BLaER1 treated with 17β-estradiol and CSF1 and Interleukin-3, amounts not matched to agents 10 nM and 100 nM (cell line): ENCODE data around the gene PSMD11.

ENCODE experiments used
- H3K27ac ChIP-seq, 11 experiments: shearing (Covaris generic); formaldehyde crosslinking; 2 replicates each; pipeline ENCODE4 v1.8.1; 2022
- H3K27me3 ChIP-seq, 11 experiments: shearing (Covaris generic); formaldehyde crosslinking; 2 replicates each; pipeline ENCODE4 v1.8.1; 2022
- H3K36me3 ChIP-seq, 11 experiments: shearing (Covaris generic); formaldehyde crosslinking; 2 replicates each; pipeline ENCODE4 v1.8.1; 2022
- H3K4me1 ChIP-seq, 10 experiments: shearing (Covaris generic); formaldehyde crosslinking; 2 replicates each; pipeline ENCODE4 v1.8.1; 2022
- H3K4me2 ChIP-seq, 11 experiments: shearing (Covaris generic); formaldehyde crosslinking; 2 replicates each; pipeline ENCODE4 v1.8.1; 2022
- H3K4me3 ChIP-seq, 10 experiments: shearing (Covaris generic); formaldehyde crosslinking; 2 replicates each; pipeline ENCODE4 v1.8.1; 2022
- H3K9ac ChIP-seq, 11 experiments: shearing (Covaris generic); formaldehyde crosslinking; 2 replicates each; pipeline ENCODE4 v1.8.1; 2022
- H3K9me3 ChIP-seq, 11 experiments: shearing (Covaris generic); formaldehyde crosslinking; replicated peaks in 1 of 11; 2 replicates each; pipeline ENCODE4 v1.8.1; 2022
- H4K20me1 ChIP-seq, 11 experiments: shearing (Covaris generic); formaldehyde crosslinking; 2 replicates each; pipeline ENCODE4 v1.8.1; 2022
- Cebpa-rat ChIP-seq, 11 experiments: shearing (Covaris generic); IDR thresholded peaks; 2 replicates each; pipeline ENCODE4 v1.8.1; 2022

Gene PSMD11

GRCh38 chr17:32516450-32516849 is 72.1 kb downstream of the PSMD11 start:
- no peaks in the 10 kb centered on the region for H3K9me3 ChIP-seq
- peaks cover 41 to 80% (median 70%) of the 10 kb centered on the region in 10 experiments for H3K4me1 ChIP-seq
- H3K4me3 ChIP-seq, result no peak overlapping the region
- H3K27me3 ChIP-seq, result peaks cover 0 to 25% (median 0%) of the 10 kb centered on the region in 11 experiments; a peak in 6 of 22 replicates
- H3K4me2 ChIP-seq, result peak overlapping the region; percentile 13 to 95 (median 89); a peak in 18 of 22 replicates
- H4K20me1 ChIP-seq, result peaks cover 0 to 9% (median 0%) of the 10 kb centered on the region in 11 experiments; a peak in 2 of 22 replicates
- H3K9ac ChIP-seq, result no peak overlapping the region
- no peak overlapping the region for H3K27ac ChIP-seq
- no peaks in the 10 kb centered on the region for H3K36me3 ChIP-seq
- TF ChIP-seq Cebpa-rat (IDR thresholded peaks at IDR 0.05), result no peak

- H3K4me1 ChIP-seq, result peaks cover 41 to 79% (median 68%) of the 10 kb centered on the region in 10 experiments
- H3K27ac ChIP-seq, result peak overlapping the region in 1 of 11 experiments; percentile 6; a peak in 2 of 22 replicates
- TF ChIP-seq Cebpa-rat (IDR thresholded peaks at IDR 0.05), result no peak
- H3K27me3 ChIP-seq, result peaks cover 0 to 25% (median 0%) of the 10 kb centered on the region in 11 experiments; a peak in 6 of 22 replicates
- no peak overlapping the region for H3K4me3 ChIP-seq
- peaks cover 0 to 9% (median 0%) of the 10 kb centered on the region in 11 experiments; a peak in 2 of 22 replicates for H4K20me1 ChIP-seq
- no peaks in the 10 kb centered on the region for H3K36me3 ChIP-seq
- H3K9me3 ChIP-seq, result no peaks in the 10 kb centered on the region
- peak overlapping the region; percentile 31 to 95 (median 89); a peak in 20 of 22 replicates for H3K4me2 ChIP-seq
- H3K9ac ChIP-seq, result no peak overlapping the region
These were observed 72.8 kb downstream of the PSMD11 start for GRCh38 chr17:32516940-32517701.

GRCh38 chr17:32517982-32518381 is 73.7 kb downstream of the PSMD11 start:
- peak overlapping the region in 10 of 11 experiments; percentile 41 to 95 (median 90); a peak in 19 of 22 replicates for H3K4me2 ChIP-seq
- H3K36me3 ChIP-seq, result no peaks in the 10 kb centered on the region
- no peaks in the 10 kb centered on the region for H3K9me3 ChIP-seq
- H3K27me3 ChIP-seq, result peaks cover 0 to 25% (median 0%) of the 10 kb centered on the region in 11 experiments; a peak in 6 of 22 replicates
- no peak overlapping the region for H3K4me3 ChIP-seq
- H4K20me1 ChIP-seq, result peaks cover 0 to 9% (median 0%) of the 10 kb centered on the region in 11 experiments; a peak in 2 of 22 replicates
- no peak overlapping the region for H3K27ac ChIP-seq
- H3K4me1 ChIP-seq, result peaks cover 42 to 83% (median 76%) of the 10 kb centered on the region in 10 experiments
- TF ChIP-seq Cebpa-rat (IDR thresholded peaks at IDR 0.05), result no peak
- no peak overlapping the region for H3K9ac ChIP-seq

- Histone ChIP-seq H3K4me1 (peaks cover 50 to 90% (median 84%) of the 10 kb centered on the region in 10 experiments), H3K27me3 (peaks cover 0 to 25% (median 0%) of the 10 kb centered on the region in 11 experiments; a peak in 6 of 22 replicates), H3K9ac (peak overlapping the region in 9 of 11 experiments; percentile 52 to 70 (median 60); a peak in 16 of 22 replicates), H4K20me1 (peaks cover 0 to 9% (median 0%) of the 10 kb centered on the region in 11 experiments; a peak in 2 of 22 replicates), H3K9me3 (no peaks in the 10 kb centered on the region), H3K27ac (peak overlapping the region in 6 of 11 experiments; percentile 8 to 52 (median 32); a peak in 7 of 22 replicates), H3K36me3 (no peaks in the 10 kb centered on the region), H3K4me2 (peak overlapping the region; percentile 70 to 95 (median 90)), H3K4me3 (peak overlapping the region; percentile 42 to 70 (median 60))
- no peak for TF ChIP-seq Cebpa-rat (IDR thresholded peaks at IDR 0.05)
These were observed 74.4 kb downstream of the PSMD11 start for GRCh38 chr17:32518646-32519227.

- Histone ChIP-seq H3K9me3 (no peaks in the 10 kb centered on the region), H3K27ac (peak overlapping the region in 6 of 11 experiments; percentile 8 to 52 (median 32); a peak in 9 of 22 replicates), H4K20me1 (peaks cover 0 to 9% (median 0%) of the 10 kb centered on the region in 11 experiments; a peak in 2 of 22 replicates), H3K27me3 (peaks cover 0 to 25% (median 0%) of the 10 kb centered on the region in 11 experiments; a peak in 6 of 22 replicates), H3K4me3 (peak overlapping the region; percentile 42 to 70 (median 60)), H3K36me3 (no peaks in the 10 kb centered on the region), H3K9ac (peak overlapping the region; percentile 1 to 70 (median 55); a peak in 19 of 22 replicates), H3K4me2 (peak overlapping the region; percentile 70 to 95 (median 90)), H3K4me1 (peaks cover 53 to 97% (median 91%) of the 10 kb centered on the region in 10 experiments)
- no peak for TF ChIP-seq Cebpa-rat (IDR thresholded peaks at IDR 0.05)
These were observed 75.2 kb downstream of the PSMD11 start for GRCh38 chr17:32519228-32520103.

- H3K27ac ChIP-seq, result peak overlapping the region in 5 of 11 experiments; percentile 4 to 52 (median 20); a peak in 7 of 22 replicates
- H3K36me3 ChIP-seq, result no peaks in the 10 kb centered on the region
- H3K4me3 ChIP-seq, result peak overlapping the region in 9 of 10 experiments; percentile 52 to 70 (median 61); a peak in 14 of 20 replicates
- peaks cover 0 to 25% (median 0%) of the 10 kb centered on the region in 11 experiments; a peak in 6 of 22 replicates for H3K27me3 ChIP-seq
- no peak for TF ChIP-seq Cebpa-rat (IDR thresholded peaks at IDR 0.05)
- peak overlapping the region in 9 of 11 experiments; percentile 41 to 70 (median 55); a peak in 13 of 22 replicates for H3K9ac ChIP-seq
- H3K9me3 ChIP-seq, result no peaks in the 10 kb centered on the region
- H4K20me1 ChIP-seq, result peaks cover 0 to 9% (median 0%) of the 10 kb centered on the region in 11 experiments; a peak in 2 of 22 replicates
- H3K4me2 ChIP-seq, result peak overlapping the region; percentile 70 to 95 (median 90)
- peaks cover 53 to 98% (median 93%) of the 10 kb centered on the region in 10 experiments for H3K4me1 ChIP-seq
These were observed 75.9 kb downstream of the PSMD11 start for GRCh38 chr17:32520104-32520701.

GRCh38 chr17:32520737-32521404 is 76.6 kb downstream of the PSMD11 start:
- H4K20me1 ChIP-seq, result peaks cover 0 to 9% (median 0%) of the 10 kb centered on the region in 11 experiments; a peak in 2 of 22 replicates
- H3K9me3 ChIP-seq, result no peaks in the 10 kb centered on the region
- H3K4me3 ChIP-seq, result no peak overlapping the region
- no peak overlapping the region for H3K27ac ChIP-seq
- no peaks in the 10 kb centered on the region for H3K36me3 ChIP-seq
- H3K9ac ChIP-seq, result peak overlapping the region in 3 of 11 experiments; percentile 65 to 70 (median 69); a peak in 2 of 22 replicates
- peaks cover 0 to 25% (median 0%) of the 10 kb centered on the region in 11 experiments; a peak in 6 of 22 replicates for H3K27me3 ChIP-seq
- peak overlapping the region; percentile 70 to 95 (median 90) for H3K4me2 ChIP-seq
- TF ChIP-seq Cebpa-rat (IDR thresholded peaks at IDR 0.05), result no peak
- H3K4me1 ChIP-seq, result peaks cover 48 to 98% (median 93%) of the 10 kb centered on the region in 10 experiments
